ENCODE results near the gene C9orf40.

- TF ChIP-seq CTCF (IDR thresholded peaks at IDR 0.05) (no peak), POLR2A (IDR thresholded peaks at IDR 0.05) (no peak)
These were observed 9.9 kb downstream of the C9orf40 start for GRCh38 chr9:74942801-74943200.
